HepG2 (cell line): ENCODE results near the gene MRPL42. TPM values are rescaled to one million over a fixed set of nuclear protein-coding genes. Genes with fewer than 3 reads are reported as not detected.

Experiments used
- CEBPB ChIP-seq: IDR thresholded peaks from 2 replicates; pipeline ENCODE4 v1.6.1; 2011; ENCODE audit warnings: low read depth, low read length, improper control_type of control experiment, borderline replicate concordance
- DMAP1 ChIP-seq: IDR thresholded peaks from 2 replicates; pipeline ENCODE4 v1.6.1; 2016
- FOXK2 ChIP-seq: fragments of 450-650 bp; IDR thresholded peaks from 2 replicates; pipeline ENCODE4 v1.6.1; 2016
- HDAC1 ChIP-seq: sonication (generic); formaldehyde crosslinking; IDR thresholded peaks from 2 replicates; pipeline ENCODE4 v1.5.1; 2020; ENCODE audit warnings: mild to moderate bottlenecking, missing genetic modification reagents
- HMGA1 ChIP-seq: sonication (generic); formaldehyde crosslinking; conservative IDR thresholded peaks from 2 replicates; pipeline ENCODE4 v1.4.0; 2020; ENCODE audit warnings: missing genetic modification reagents
- HNRNPLL ChIP-seq: fragments of 200-400 bp; formaldehyde crosslinking; IDR thresholded peaks from 2 replicates; pipeline ENCODE4 v1.6.1; 2017; ENCODE audit warnings: mild to moderate bottlenecking, low read depth, low read length; ENCODE audit not compliant: poor library complexity, severe bottlenecking
- JUN ChIP-seq: sonication (generic); formaldehyde crosslinking; IDR thresholded peaks from 2 replicates; pipeline ENCODE4 v1.4.0; 2020; ENCODE audit warnings: mild to moderate bottlenecking, missing genetic modification reagents
- NR3C1 ChIP-seq: sonication (generic); formaldehyde crosslinking; IDR thresholded peaks from 2 replicates; pipeline ENCODE4 v1.4.0; 2020; ENCODE audit warnings: missing genetic modification reagents
- PBX3 ChIP-seq: sonication (generic); formaldehyde crosslinking; IDR thresholded peaks from 2 replicates; pipeline ENCODE4 v1.8.1; 2023; ENCODE audit warnings: missing genetic modification reagents, inconsistent platforms, borderline replicate concordance
- RARG ChIP-seq: sonication (generic); formaldehyde crosslinking; IDR thresholded peaks from 2 replicates; pipeline ENCODE4 v1.4.0; 2020; ENCODE audit warnings: low read depth, mild to moderate bottlenecking, missing genetic modification reagents
- RXRA ChIP-seq: sonication (generic); formaldehyde crosslinking; IDR thresholded peaks from 2 replicates; pipeline ENCODE4 v1.5.1; 2020; ENCODE audit warnings: missing genetic modification reagents
- SP140L ChIP-seq: sonication (generic); formaldehyde crosslinking; IDR thresholded peaks from 2 replicates; pipeline ENCODE4 v1.4.0; 2020; ENCODE audit warnings: missing genetic modification reagents, borderline replicate concordance
- SPEN ChIP-seq: sonication (generic); formaldehyde crosslinking; IDR thresholded peaks from 2 replicates; pipeline ENCODE4 v1.5.1; 2020; ENCODE audit warnings: low read depth, mild to moderate bottlenecking, missing genetic modification reagents
- TBL1XR1 ChIP-seq: fragments of 150-350 bp; IDR thresholded peaks from 2 replicates; pipeline ENCODE4 v1.6.1; 2014; ENCODE audit warnings: borderline replicate concordance, low read length; ENCODE audit not compliant: partially characterized antibody
- TBX3 ChIP-seq: fragments of 450-650 bp; IDR thresholded peaks from 2 replicates; pipeline ENCODE4 v1.6.1; 2017; ENCODE audit warnings: antibody characterized with exemption, mild to moderate bottlenecking, inconsistent platforms, borderline replicate concordance
- ZFP62 ChIP-seq: sonication (generic); formaldehyde crosslinking; IDR thresholded peaks from 2 replicates; pipeline ENCODE4 v1.4.0; 2020; ENCODE audit warnings: missing genetic modification reagents
- ZKSCAN8 ChIP-seq: IDR thresholded peaks from 2 replicates; pipeline ENCODE4 v1.6.1; 2016; ENCODE audit warnings: borderline replicate concordance, missing genetic modification reagents, missing compliant biosample characterization
- ZNF143 ChIP-seq: sonication (generic); formaldehyde crosslinking; IDR thresholded peaks from 2 replicates; pipeline ENCODE4 v1.4.0; 2020; ENCODE audit warnings: missing genetic modification reagents
- ZNF3 ChIP-seq: IDR thresholded peaks from 2 replicates; pipeline ENCODE4 v1.7.0; 2017; ENCODE audit warnings: inconsistent platforms
- polyA plus RNA-seq, 8 experiments: library from polyadenylated mRNA; depleted of rRNA in 3 of 8; stranded (reverse) in 7 of 8; unstranded in 1 of 8; fragments of >200 nt; fragmentation: Illumina TruSeq in 4 of 8; extraction: Trizol in 4 of 8; gene quantifications; 2 replicates each; pipeline versions ENCODE4 v1.2.1 to v1.2.3, GENCODE V29; 2011 to 2016; ENCODE audit warnings: low read depth in 4 of 8, missing spikeins in 1 of 8, mixed read lengths in 1 of 8; ENCODE audit not compliant: insufficient read depth in 1 of 8
- total RNA-seq, 5 experiments: library from RNA; depleted of rRNA; stranded (reverse); fragments of >200 nt; fragmentation: Illumina TruSeq; extraction: Trizol; gene quantifications; 2 replicates each; pipeline ENCODE4 v1.2.3, GENCODE V29; 2016; ENCODE audit warnings: low read depth in 1 of 5
- TF ChIP-seq, protein P1 (sequence below), 2 experiments: IDR thresholded peaks; 2 replicates each; pipeline ENCODE4 v1.6.1; 2011 to 2012; ENCODE audit warnings: low read length in 2 of 2, borderline replicate concordance in 1 of 2, low read depth in 1 of 2, mild to moderate bottlenecking in 1 of 2, moderate library complexity in 1 of 2
- TF ChIP-seq, protein P2 (sequence below): sonication (generic); formaldehyde crosslinking; IDR thresholded peaks from 2 replicates; pipeline ENCODE4 v1.5.0; 2020; ENCODE audit warnings: missing genetic modification reagents
- TF ChIP-seq, protein P3 (sequence below): IDR thresholded peaks from 2 replicates; pipeline ENCODE4 v1.6.1; 2016; ENCODE audit warnings: low read depth

Gene MRPL42
- total and polyA plus RNA-seq, 2 of the 13 experiments (the other 11 are each of a cell fraction or from before 2014, with no cell fraction given): 93.3 to 148 TPM

GRCh38 chr12:93526786-93527428 lies 59.6 kb downstream of the MRPL42 start (continued):
- no peak for TF ChIP-seq SPEN (CRISPR knock-in tag)
- TF ChIP-seq ZNF3 (CRISPR knock-in tag): no peak
- no peak for TF ChIP-seq ZKSCAN8 (CRISPR knock-in tag)
- TF ChIP-seq ZFP62 (CRISPR knock-in tag): no peak
- TF ChIP-seq FOXK2: no peak
- TF ChIP-seq HDAC1: peak; percentile 44; the same call in 1 of the 2 replicates
- TF ChIP-seq NR3C1: no peak
- no peak for TF ChIP-seq RXRA (CRISPR knock-in tag)
- TF ChIP-seq, protein P1, sequence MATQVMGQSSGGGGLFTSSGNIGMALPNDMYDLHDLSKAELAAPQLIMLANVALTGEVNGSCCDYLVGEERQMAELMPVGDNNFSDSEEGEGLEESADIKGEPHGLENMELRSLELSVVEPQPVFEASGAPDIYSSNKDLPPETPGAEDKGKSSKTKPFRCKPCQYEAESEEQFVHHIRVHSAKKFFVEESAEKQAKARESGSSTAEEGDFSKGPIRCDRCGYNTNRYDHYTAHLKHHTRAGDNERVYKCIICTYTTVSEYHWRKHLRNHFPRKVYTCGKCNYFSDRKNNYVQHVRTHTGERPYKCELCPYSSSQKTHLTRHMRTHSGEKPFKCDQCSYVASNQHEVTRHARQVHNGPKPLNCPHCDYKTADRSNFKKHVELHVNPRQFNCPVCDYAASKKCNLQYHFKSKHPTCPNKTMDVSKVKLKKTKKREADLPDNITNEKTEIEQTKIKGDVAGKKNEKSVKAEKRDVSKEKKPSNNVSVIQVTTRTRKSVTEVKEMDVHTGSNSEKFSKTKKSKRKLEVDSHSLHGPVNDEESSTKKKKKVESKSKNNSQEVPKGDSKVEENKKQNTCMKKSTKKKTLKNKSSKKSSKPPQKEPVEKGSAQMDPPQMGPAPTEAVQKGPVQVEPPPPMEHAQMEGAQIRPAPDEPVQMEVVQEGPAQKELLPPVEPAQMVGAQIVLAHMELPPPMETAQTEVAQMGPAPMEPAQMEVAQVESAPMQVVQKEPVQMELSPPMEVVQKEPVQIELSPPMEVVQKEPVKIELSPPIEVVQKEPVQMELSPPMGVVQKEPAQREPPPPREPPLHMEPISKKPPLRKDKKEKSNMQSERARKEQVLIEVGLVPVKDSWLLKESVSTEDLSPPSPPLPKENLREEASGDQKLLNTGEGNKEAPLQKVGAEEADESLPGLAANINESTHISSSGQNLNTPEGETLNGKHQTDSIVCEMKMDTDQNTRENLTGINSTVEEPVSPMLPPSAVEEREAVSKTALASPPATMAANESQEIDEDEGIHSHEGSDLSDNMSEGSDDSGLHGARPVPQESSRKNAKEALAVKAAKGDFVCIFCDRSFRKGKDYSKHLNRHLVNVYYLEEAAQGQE (IDR thresholded peaks at IDR 0.05; ENCODE audit: borderline replicate concordance in 1 of 2, low read depth in 1 of 2, low read length in 2 of 2): no peak
- TF ChIP-seq HMGA1 (CRISPR knock-in tag): no peak
- no peak for TF ChIP-seq CEBPB
- no peak for TF ChIP-seq SP140L (CRISPR knock-in tag)
- TF ChIP-seq, protein P2, sequence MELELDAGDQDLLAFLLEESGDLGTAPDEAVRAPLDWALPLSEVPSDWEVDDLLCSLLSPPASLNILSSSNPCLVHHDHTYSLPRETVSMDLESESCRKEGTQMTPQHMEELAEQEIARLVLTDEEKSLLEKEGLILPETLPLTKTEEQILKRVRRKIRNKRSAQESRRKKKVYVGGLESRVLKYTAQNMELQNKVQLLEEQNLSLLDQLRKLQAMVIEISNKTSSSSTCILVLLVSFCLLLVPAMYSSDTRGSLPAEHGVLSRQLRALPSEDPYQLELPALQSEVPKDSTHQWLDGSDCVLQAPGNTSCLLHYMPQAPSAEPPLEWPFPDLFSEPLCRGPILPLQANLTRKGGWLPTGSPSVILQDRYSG (CRISPR knock-in tag): no peak
- no peak for TF ChIP-seq ZNF143 (CRISPR knock-in tag)
- no peak for TF ChIP-seq RARG
- peak; percentile 46; the same call in 1 of the 2 replicates for TF ChIP-seq TBX3
- no peak for TF ChIP-seq HNRNPLL
- TF ChIP-seq JUN (CRISPR knock-in tag): peak; percentile 87
- no peak for TF ChIP-seq DMAP1
- TF ChIP-seq, protein P3, sequence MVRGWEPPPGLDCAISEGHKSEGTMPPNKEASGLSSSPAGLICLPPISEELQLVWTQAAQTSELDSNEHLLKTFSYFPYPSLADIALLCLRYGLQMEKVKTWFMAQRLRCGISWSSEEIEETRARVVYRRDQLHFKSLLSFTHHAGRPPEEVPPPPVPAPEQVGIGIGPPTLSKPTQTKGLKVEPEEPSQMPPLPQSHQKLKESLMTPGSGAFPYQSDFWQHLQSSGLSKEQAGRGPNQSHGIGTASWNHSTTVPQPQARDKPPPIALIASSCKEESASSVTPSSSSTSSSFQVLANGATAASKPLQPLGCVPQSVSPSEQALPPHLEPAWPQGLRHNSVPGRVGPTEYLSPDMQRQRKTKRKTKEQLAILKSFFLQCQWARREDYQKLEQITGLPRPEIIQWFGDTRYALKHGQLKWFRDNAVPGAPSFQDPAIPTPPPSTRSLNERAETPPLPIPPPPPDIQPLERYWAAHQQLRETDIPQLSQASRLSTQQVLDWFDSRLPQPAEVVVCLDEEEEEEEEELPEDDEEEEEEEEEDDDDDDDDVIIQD (CRISPR knock-in tag): peak; percentile 29; the same call in 1 of the 2 replicates
- peak; percentile 29 for TF ChIP-seq TBL1XR1
- TF ChIP-seq PBX3: no peak
